ENCODE results near the gene PLA2G1B.

DNA sequence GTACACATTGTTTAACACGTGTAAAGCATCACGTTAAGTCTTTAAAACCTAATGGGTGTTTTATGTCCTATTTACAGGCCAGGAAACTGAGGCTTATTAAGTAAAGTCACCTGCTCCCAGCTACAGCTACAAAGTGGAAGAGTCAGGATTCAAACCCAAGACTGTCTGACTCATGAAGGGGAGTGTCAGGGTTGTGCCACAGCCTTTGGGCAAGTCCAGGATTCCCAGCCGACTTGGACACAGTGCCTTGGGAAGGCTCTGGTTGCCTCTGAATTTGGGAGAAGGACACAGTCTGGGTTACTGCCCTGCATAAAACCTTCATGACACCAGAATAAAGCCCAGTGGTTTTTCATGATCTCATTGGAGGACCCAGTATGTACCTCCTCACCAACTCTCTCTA lies 43.2 kb downstream of the PLA2G1B start:
- TF ChIP-seq, protein P1, sequence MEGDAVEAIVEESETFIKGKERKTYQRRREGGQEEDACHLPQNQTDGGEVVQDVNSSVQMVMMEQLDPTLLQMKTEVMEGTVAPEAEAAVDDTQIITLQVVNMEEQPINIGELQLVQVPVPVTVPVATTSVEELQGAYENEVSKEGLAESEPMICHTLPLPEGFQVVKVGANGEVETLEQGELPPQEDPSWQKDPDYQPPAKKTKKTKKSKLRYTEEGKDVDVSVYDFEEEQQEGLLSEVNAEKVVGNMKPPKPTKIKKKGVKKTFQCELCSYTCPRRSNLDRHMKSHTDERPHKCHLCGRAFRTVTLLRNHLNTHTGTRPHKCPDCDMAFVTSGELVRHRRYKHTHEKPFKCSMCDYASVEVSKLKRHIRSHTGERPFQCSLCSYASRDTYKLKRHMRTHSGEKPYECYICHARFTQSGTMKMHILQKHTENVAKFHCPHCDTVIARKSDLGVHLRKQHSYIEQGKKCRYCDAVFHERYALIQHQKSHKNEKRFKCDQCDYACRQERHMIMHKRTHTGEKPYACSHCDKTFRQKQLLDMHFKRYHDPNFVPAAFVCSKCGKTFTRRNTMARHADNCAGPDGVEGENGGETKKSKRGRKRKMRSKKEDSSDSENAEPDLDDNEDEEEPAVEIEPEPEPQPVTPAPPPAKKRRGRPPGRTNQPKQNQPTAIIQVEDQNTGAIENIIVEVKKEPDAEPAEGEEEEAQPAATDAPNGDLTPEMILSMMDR (conservative IDR thresholded peaks at IDR 0.05 in 1 of 2, IDR thresholded peaks at IDR 0.05 in 1 of 2; ENCODE audit: extremely low read depth in 1 of 2, insufficient read depth in 1 of 2, low read depth in 1 of 2, low read length in 2 of 2): no peak
- no peak for TF ChIP-seq EZH2 (IDR thresholded peaks at IDR 0.05; ENCODE audit: borderline replicate concordance, low read length)
